ENCODE data around the gene CENPA.

CENPA gene

GRCh38 chr2:26818255-26818654, 32.4 kb downstream of the CENPA start:
- Histone ChIP-seq H3K9ac (ENCODE audit: low read length) (no peak overlapping the region), H3K27me3 (ENCODE audit: low read length) (no peaks in the 10 kb centered on the region), H3K9me3 (ENCODE audit: insufficient read depth, low read length) (no peaks in the 10 kb centered on the region), H3K9me2 (replicated peaks; ENCODE audit: insufficient read depth, low read length) (no peaks in the 10 kb centered on the region), H4K20me1 (ENCODE audit: low read depth, low read length) (no peaks in the 10 kb centered on the region), H3K36me3 (ENCODE audit: low read length) (no peaks in the 10 kb centered on the region), H3K79me2 (ENCODE audit: insufficient read depth, low read length) (no peaks in the 10 kb centered on the region), H3K4me3 (ENCODE audit: insufficient read depth, low read length, poor library complexity, severe bottlenecking) (no peak overlapping the region), H3F3A (ENCODE audit: insufficient read depth) (no peaks in the 10 kb centered on the region), H3K4me2 (ENCODE audit: low read depth, low read length, poor library complexity, severe bottlenecking) (no peak overlapping the region), H2AFZ (ENCODE audit: low read depth, low read length, severe bottlenecking) (no peak overlapping the region), H3K27ac (ENCODE audit: low read depth, low read length) (no peak overlapping the region)
- no peak for TF ChIP-seq CTCF (IDR thresholded peaks at IDR 0.05; ENCODE audit: insufficient read depth, low read length, poor library complexity, severe bottlenecking)
- no peak for TF ChIP-seq EZH2phosphoT487 (conservative IDR thresholded peaks at IDR 0.05; ENCODE audit: low read length)

- H2AFZ ChIP-seq (ENCODE audit: low read depth, low read length, severe bottlenecking), result no peak overlapping the region
- no peak overlapping the region for H3K4me2 ChIP-seq (ENCODE audit: low read depth, low read length, poor library complexity, severe bottlenecking)
- H3K9me3 ChIP-seq (ENCODE audit: insufficient read depth, low read length), result no peaks in the 10 kb centered on the region
- H3K9me2 ChIP-seq (replicated peaks; ENCODE audit: insufficient read depth, low read length), result no peaks in the 10 kb centered on the region
- no peaks in the 10 kb centered on the region for H3K36me3 ChIP-seq (ENCODE audit: low read length)
- no peak overlapping the region for H3K9ac ChIP-seq (ENCODE audit: low read length)
- H3K4me3 ChIP-seq (ENCODE audit: insufficient read depth, low read length, poor library complexity, severe bottlenecking), result no peak overlapping the region
- TF ChIP-seq CTCF (IDR thresholded peaks at IDR 0.05; ENCODE audit: insufficient read depth, low read length, poor library complexity, severe bottlenecking) (no peak), EZH2phosphoT487 (conservative IDR thresholded peaks at IDR 0.05; ENCODE audit: low read length) (no peak)
- H3F3A ChIP-seq (ENCODE audit: insufficient read depth), result no peaks in the 10 kb centered on the region
- no peaks in the 10 kb centered on the region for H3K79me2 ChIP-seq (ENCODE audit: insufficient read depth, low read length)
- H3K27ac ChIP-seq (ENCODE audit: low read depth, low read length), result no peak overlapping the region
- H3K27me3 ChIP-seq (ENCODE audit: low read length), result no peaks in the 10 kb centered on the region
- no peaks in the 10 kb centered on the region for H4K20me1 ChIP-seq (ENCODE audit: low read depth, low read length)
Measured at GRCh38 chr2:26818972-26819371, 33.1 kb downstream of the CENPA start.

GRCh38 chr2:26820932-26821331, 35.1 kb downstream of the CENPA start:
- Histone ChIP-seq H3K36me3 (ENCODE audit: low read length) (no peaks in the 10 kb centered on the region), H2AFZ (ENCODE audit: low read depth, low read length, severe bottlenecking) (no peak overlapping the region), H3K9me3 (ENCODE audit: insufficient read depth, low read length) (no peaks in the 10 kb centered on the region), H3F3A (ENCODE audit: insufficient read depth) (no peaks in the 10 kb centered on the region), H3K9me2 (replicated peaks; ENCODE audit: insufficient read depth, low read length) (no peaks in the 10 kb centered on the region), H3K27ac (ENCODE audit: low read depth, low read length) (no peak overlapping the region), H3K4me2 (ENCODE audit: low read depth, low read length, poor library complexity, severe bottlenecking) (no peak overlapping the region), H4K20me1 (ENCODE audit: low read depth, low read length) (no peaks in the 10 kb centered on the region), H3K79me2 (ENCODE audit: insufficient read depth, low read length) (no peaks in the 10 kb centered on the region), H3K4me3 (ENCODE audit: insufficient read depth, low read length, poor library complexity, severe bottlenecking) (no peak overlapping the region), H3K9ac (ENCODE audit: low read length) (no peak overlapping the region), H3K27me3 (ENCODE audit: low read length) (no peaks in the 10 kb centered on the region)
- TF ChIP-seq CTCF (IDR thresholded peaks at IDR 0.05; ENCODE audit: insufficient read depth, low read length, poor library complexity, severe bottlenecking) (no peak), EZH2phosphoT487 (conservative IDR thresholded peaks at IDR 0.05; ENCODE audit: low read length) (no peak)

All from SU-DHL-6 (cell line).